Panc1 (cell line): ENCODE results near the gene CRELD1. TPM values are rescaled to one million over a fixed set of nuclear protein-coding genes. Genes with fewer than 3 reads are reported as not detected.
"Not testable (repeated sequence)": the region's sequence is repeated elsewhere in the genome, so short reads cannot be mapped to it uniquely, and the experiment has no call there.

Experiments used
- ATAC-seq: fragments of 200-7000 bp; cut with Tn5 transposase; 2 replicates; pipeline ENCODE4 v1.9.1; 2020; ENCODE audit warnings: mild to moderate bottlenecking, moderate library complexity
- BruUV-seq: library from RNA; stranded (reverse); fragments of 400-500 nt; replicated peaks from 2 replicates; lab custom pipeline; 2021; lab: Mats Ljungman, UMichigan
- CTCF ChIA-PET: fragments of 300-600 bp; sonication (Branson Sonifier 250); formaldehyde crosslinking; loops from one replicate; lab custom pipeline; 2022; ENCODE audit warnings: antibody characterized with exemption; lab: Charles Lee
- POLR2A ChIA-PET: fragments of 300-600 bp; sonication (Branson Sonifier 250); formaldehyde crosslinking; loops from one replicate; lab custom pipeline; 2022; ENCODE audit warnings: antibody characterized with exemption; lab: Charles Lee
- DNase-seq: peaks from one replicate; pipeline ENCODE4 v3.0.0-alpha.2; 2010; ENCODE audit warnings: low read depth, low spot score
- H3K27ac ChIP-seq: 2 replicates; pipeline ENCODE4 v1.5.1; 2011; ENCODE audit warnings: mild to moderate bottlenecking, low read length, inconsistent platforms
- H3K27me3 ChIP-seq: fragments of 200-500 bp; sonication (Bioruptor generic); 2 replicates; pipeline ENCODE4 v1.6.0; 2014; ENCODE audit warnings: low read length, inconsistent platforms; ENCODE audit not compliant: control insufficient read depth, insufficient read depth
- H3K36me3 ChIP-seq: fragments of 200-500 bp; sonication (Bioruptor generic); 2 replicates; pipeline ENCODE4 v1.5.1; 2014; ENCODE audit warnings: inconsistent platforms, mild to moderate bottlenecking, low read length, moderate library complexity; ENCODE audit not compliant: control insufficient read depth, insufficient read depth
- H3K4me1 ChIP-seq: 2 replicates; pipeline ENCODE4 v1.5.1; 2011; ENCODE audit warnings: inconsistent platforms, mild to moderate bottlenecking, low read length, moderate library complexity; ENCODE audit not compliant: control insufficient read depth, insufficient read depth
- H3K4me3 ChIP-seq, 2 experiments: 2 replicates each; pipeline ENCODE4 v1.5.1; 2011 to 2012; ENCODE audit warnings: low read depth in 2 of 2, low read length in 2 of 2, mild to moderate bottlenecking in 2 of 2, inconsistent platforms in 1 of 2, moderate library complexity in 1 of 2
- H3K9me3 ChIP-seq: fragments of 200-500 bp; sonication (Bioruptor generic); 2 replicates; pipeline ENCODE4 v1.5.1; 2014; ENCODE audit warnings: low read depth, mild to moderate bottlenecking, inconsistent platforms, low read length, moderate library complexity; ENCODE audit not compliant: control insufficient read depth, insufficient read depth
- CTCF ChIP-seq: fragments of 450-650 bp; IDR thresholded peaks from 2 replicates; pipeline ENCODE4 v1.5.1; 2017; ENCODE audit warnings: mild to moderate bottlenecking
- POLR2AphosphoS5 ChIP-seq: IDR thresholded peaks from 2 replicates; pipeline ENCODE4 v1.6.1; 2012; ENCODE audit warnings: mild to moderate bottlenecking, low read depth, low read length, moderate library complexity
- REST ChIP-seq, 2 experiments: IDR thresholded peaks; 2 replicates each; pipeline ENCODE4 v1.6.1; 2011 to 2012; ENCODE audit warnings: low read depth in 2 of 2, control low read depth in 1 of 2, low read length in 1 of 2, mild to moderate bottlenecking in 1 of 2, moderate library complexity in 1 of 2; ENCODE audit not compliant: insufficient read depth in 1 of 2
- SIN3A ChIP-seq: IDR thresholded peaks from 2 replicates; pipeline ENCODE4 v1.6.1; 2012; ENCODE audit warnings: low read depth, mild to moderate bottlenecking, low read length, moderate library complexity, borderline replicate concordance; ENCODE audit not compliant: insufficient read depth
- TCF7L2 ChIP-seq: IDR thresholded peaks from 2 replicates; pipeline ENCODE4 v1.6.1; 2011; ENCODE audit warnings: mild to moderate bottlenecking, low read depth, low read length, inconsistent platforms
- in situ Hi-C: cut with HindIII; loops from 2 replicates; pipeline ENCODE4 v1.10.0; 2016; ENCODE audit warnings: low sequenced_read_pairs, low pct_unique_long_range_greater_than_20kb
- intact Hi-C: fragments of 100-400 bp; cut with micrococcal nuclease; formaldehyde crosslinking; loops from one replicate; pipeline ENCODE4 v1.10.0; 2022; ENCODE audit not compliant: unreplicated experiment
- total RNA-seq: library from RNA; stranded (reverse); gene quantifications from one replicate; pipeline ENCODE4 v1.2.1, GENCODE V29; 2021; ENCODE audit not compliant: unreplicated experiment

CRELD1 gene
- total RNA-seq, 1 experiment from 2014 or later = 15.4 TPM

GRCh38 chr3:9938966-9939365 lies 5.3 kb downstream of the CRELD1 start:
- H3K4me3 ChIP-seq = no peak overlapping the region
- H3K27ac ChIP-seq = no peak overlapping the region
- intact Hi-C loops (no loop called here), in situ Hi-C loops (no loop called here)
- 0 out of 2 replicates have a peak, but pooled peaks cover 4% of the 10 kb centered on the region for H3K4me1 ChIP-seq
- no peaks in the 10 kb centered on the region for H3K9me3 ChIP-seq
- no peaks in the 10 kb centered on the region; the same call in 1 of the 2 replicates for H3K36me3 ChIP-seq
- ATAC-seq = no peak
- DNase-seq = no peak
- ChIA-PET CTCF (no interaction called here), POLR2A (no interaction called here)
- BruUV-seq = no TSS peak
- TF ChIP-seq REST (IDR thresholded peaks at IDR 0.05; ENCODE audit: insufficient read depth in 1 of 2, low read depth in 2 of 2, low read length in 1 of 2) = no peak
- no peak for TF ChIP-seq SIN3A
- TF ChIP-seq POLR2AphosphoS5 = no peak
- no peak for TF ChIP-seq TCF7L2
- TF ChIP-seq CTCF = no peak
- H3K27me3 ChIP-seq = no peaks in the 10 kb centered on the region

DNA sequence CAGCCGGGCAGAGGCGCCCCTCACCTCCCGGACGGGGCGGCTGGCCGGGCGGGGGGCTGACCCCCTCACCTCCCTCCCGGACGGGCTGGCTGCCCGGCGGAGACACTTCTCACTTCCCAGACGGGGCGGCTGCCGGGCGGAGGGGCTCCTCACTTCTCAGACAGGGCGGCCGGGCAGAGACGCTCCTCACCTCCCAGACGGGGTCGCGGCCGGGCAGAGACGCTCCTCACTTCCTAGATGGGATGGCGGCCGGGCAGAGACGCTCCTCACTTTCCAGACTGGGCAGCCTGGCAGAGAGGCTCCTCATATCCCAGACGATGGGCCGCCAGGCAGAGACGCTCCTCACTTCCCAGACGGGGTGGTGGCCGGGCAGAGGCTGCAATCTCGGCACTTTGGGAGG lies 6.3 kb downstream of the CRELD1 start:
- H3K27ac ChIP-seq, CTCF ChIA-PET, H3K27me3 ChIP-seq, H3K4me1 ChIP-seq, H3K36me3 ChIP-seq, POLR2A ChIA-PET, H3K4me3 ChIP-seq, DNase-seq, H3K9me3 ChIP-seq, ATAC-seq, intact Hi-C loops, BruUV-seq, in situ Hi-C loops: not testable (repeated sequence)

DNA sequence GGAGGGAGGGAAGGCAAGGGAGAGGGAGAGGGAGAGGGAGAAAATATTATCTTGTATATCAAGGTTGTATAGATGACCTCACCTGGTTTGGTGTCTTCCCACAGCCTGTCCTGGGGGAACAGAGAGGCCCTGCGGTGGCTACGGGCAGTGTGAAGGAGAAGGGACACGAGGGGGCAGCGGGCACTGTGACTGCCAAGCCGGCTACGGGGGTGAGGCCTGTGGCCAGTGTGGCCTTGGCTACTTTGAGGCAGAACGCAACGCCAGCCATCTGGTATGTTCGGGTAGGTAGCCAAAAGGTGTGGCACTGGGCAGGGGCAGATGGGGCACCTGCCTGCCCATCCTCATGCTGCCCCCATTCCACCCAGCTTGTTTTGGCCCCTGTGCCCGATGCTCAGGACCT lies 7.1 kb downstream of the CRELD1 start:
- ChIA-PET CTCF (no interaction called here), POLR2A (no interaction called here)
- BruUV-seq = no TSS peak
- intact Hi-C loops (no loop called here), in situ Hi-C loops (no loop called here)
- Histone ChIP-seq H3K36me3 (no peaks in the 10 kb centered on the region; the same call in 1 of the 2 replicates), H3K27ac (no peak overlapping the region), H3K4me1 (no peaks in the 10 kb centered on the region), H3K27me3 (no peaks in the 10 kb centered on the region), H3K4me3 (no peak overlapping the region), H3K9me3 (no peaks in the 10 kb centered on the region)
- TF ChIP-seq REST (IDR thresholded peaks at IDR 0.05; ENCODE audit: insufficient read depth in 1 of 2, low read depth in 2 of 2, low read length in 1 of 2) (no peak), TCF7L2 (no peak), CTCF (no peak)
- DNase-seq (no peak), ATAC-seq (no peak)
